K562 (cell line): ENCODE results near the gene GDPD2. TPM values are rescaled to one million over a fixed set of nuclear protein-coding genes. Genes with fewer than 3 reads are reported as not detected.

Source experiments
- BRF1 ChIP-seq: IDR thresholded peaks from 3 replicates; pipeline ENCODE4 v1.6.1; 2011; ENCODE audit warnings: borderline replicate concordance, mild to moderate bottlenecking; ENCODE audit not compliant: insufficient read length; ENCODE audit errors: extremely low read depth
- KLF16 ChIP-seq: IDR thresholded peaks from 2 replicates; pipeline ENCODE4 v1.6.1; 2016; ENCODE audit warnings: antibody characterized with exemption
- MTA2 ChIP-seq: fragments of 450-650 bp; IDR thresholded peaks from 2 replicates; pipeline ENCODE4 v1.6.1; 2016; ENCODE audit warnings: low read depth
- NFXL1 ChIP-seq: fragments of 450-650 bp; formaldehyde crosslinking; IDR thresholded peaks from 2 replicates; pipeline ENCODE4 v1.4.0; 2021; ENCODE audit warnings: mild to moderate bottlenecking
- NR4A1 ChIP-seq, 2 experiments: fragments of 250-450 bp in 1 of 2; fragments of 450-650 bp in 1 of 2; sonication (Bioruptor Pico) in 1 of 2; IDR thresholded peaks; 2 replicates each; pipeline versions ENCODE4 v1.4.0 to v1.6.1; 2016 to 2020; ENCODE audit warnings: mild to moderate bottlenecking in 2 of 2, missing compliant biosample characterization in 1 of 2, missing genetic modification characterization in 1 of 2, moderate library complexity in 1 of 2
- RBM15 ChIP-seq: fragments of 200-400 bp; formaldehyde crosslinking; IDR thresholded peaks from 2 replicates; pipeline ENCODE4 v1.6.1; 2018; ENCODE audit warnings: mild to moderate bottlenecking, low read length, moderate library complexity; ENCODE audit not compliant: insufficient read depth
- RBM39 ChIP-seq: fragments of 200-400 bp; formaldehyde crosslinking; optimal IDR thresholded peaks from 2 replicates; pipeline ENCODE3; 2018; ENCODE audit warnings: low read depth, low read length
- SMARCA5 ChIP-seq: fragments of 450-650 bp; IDR thresholded peaks from 2 replicates; pipeline ENCODE4 v1.6.1; 2016
- SNRNP70 ChIP-seq: fragments of 200-400 bp; formaldehyde crosslinking; optimal IDR thresholded peaks from 2 replicates; pipeline ENCODE3; 2017; ENCODE audit warnings: low read depth, low read length
- ZNF41 ChIP-seq: fragments of 250-450 bp; sonication (Bioruptor Pico); conservative IDR thresholded peaks from 2 replicates; pipeline ENCODE4 v1.4.0; 2020; ENCODE audit warnings: mild to moderate bottlenecking
- ZNF830 ChIP-seq: fragments of 250-450 bp; sonication (Bioruptor Pico); IDR thresholded peaks from 2 replicates; pipeline ENCODE4 v1.5.0; 2021; ENCODE audit warnings: mild to moderate bottlenecking
- polyA plus RNA-seq, 8 experiments: library from polyadenylated mRNA; depleted of rRNA in 4 of 8; stranded (reverse) in 5 of 8; unstranded in 3 of 8; fragments of >200 nt; fragmentation: Nextera tagmentation in 2 of 8; fragmentation: Illumina TruSeq in 1 of 8; extraction: Ambion mirVana in 2 of 8; extraction: Trizol in 1 of 8; gene quantifications; 2 replicates each; pipeline versions ENCODE4 v1.2.1 to v1.2.3, GENCODE V29; 2011 to 2014; ENCODE audit warnings: inconsistent platforms in 1 of 8, missing spikeins in 1 of 8
- total RNA-seq, 7 experiments: library from RNA; depleted of rRNA in 6 of 7; stranded (reverse); fragments of >200 nt in 6 of 7; fragmentation: Illumina TruSeq in 2 of 7; extraction: Trizol in 2 of 7; gene quantifications; 2 replicates each; pipeline versions ENCODE4 v1.2.1 to v1.2.3, GENCODE V29; 2011 to 2021; ENCODE audit warnings: low replicate concordance in 1 of 7
- TF ChIP-seq, protein P1 (sequence below), 2 experiments: fragments of 450-650 bp in 1 of 2; sonication (generic) in 1 of 2; formaldehyde crosslinking in 1 of 2; IDR thresholded peaks; 2 replicates each; pipeline versions ENCODE4 v1.7.1 to v1.9.0; 2016 to 2022; ENCODE audit warnings: inconsistent platforms in 1 of 2, mild to moderate bottlenecking in 1 of 2, missing genetic modification reagents in 1 of 2
- TF ChIP-seq, protein P2 (sequence below): sonication (generic); formaldehyde crosslinking; IDR thresholded peaks from 2 replicates; pipeline ENCODE4 v1.8.0; 2022; ENCODE audit warnings: mild to moderate bottlenecking, low read depth, missing genetic modification reagents
- TF ChIP-seq, protein P3 (sequence below): sonication (generic); formaldehyde crosslinking; IDR thresholded peaks from 2 replicates; pipeline ENCODE4 v1.8.0; 2022; ENCODE audit warnings: missing genetic modification reagents, mild to moderate bottlenecking, borderline replicate concordance
- TF ChIP-seq, protein P4 (sequence below): sonication (generic); formaldehyde crosslinking; IDR thresholded peaks from 2 replicates; pipeline ENCODE4 v1.8.0; 2022; ENCODE audit warnings: missing genetic modification reagents, mild to moderate bottlenecking, borderline replicate concordance

Gene GDPD2
- total and polyA plus RNA-seq, 9 of the 15 experiments (the other 6 are each of a cell fraction or from before 2014, with no cell fraction given) = not detected

DNA sequence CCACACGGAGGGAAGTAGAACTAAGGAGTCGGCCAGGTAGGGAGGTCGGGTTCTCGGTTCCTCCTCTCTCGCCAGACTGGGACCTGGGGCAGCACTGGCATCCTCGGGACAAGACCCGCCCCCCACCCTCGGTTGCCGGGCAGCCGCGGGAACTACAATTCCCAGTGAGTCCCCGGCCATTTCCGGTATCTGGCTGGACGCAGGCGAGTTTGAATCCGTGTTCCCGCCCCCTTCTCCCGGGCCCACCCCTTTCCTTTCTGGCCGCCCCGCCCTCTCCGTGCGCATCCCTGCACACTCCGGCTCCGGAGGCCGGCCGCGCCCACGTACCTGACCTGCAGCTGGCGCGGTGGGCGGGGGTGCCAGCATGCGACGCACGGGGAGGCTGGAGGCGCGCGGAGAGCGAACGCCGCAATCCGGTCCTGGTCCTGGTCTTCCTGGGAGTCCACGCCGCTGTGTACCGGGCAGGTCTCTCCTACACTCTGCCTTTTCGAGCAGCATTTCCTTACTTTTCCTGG is 11.3 kb downstream of the GDPD2 start (continued):
- TF ChIP-seq RBM39 = no peak
- TF ChIP-seq, protein P1, sequence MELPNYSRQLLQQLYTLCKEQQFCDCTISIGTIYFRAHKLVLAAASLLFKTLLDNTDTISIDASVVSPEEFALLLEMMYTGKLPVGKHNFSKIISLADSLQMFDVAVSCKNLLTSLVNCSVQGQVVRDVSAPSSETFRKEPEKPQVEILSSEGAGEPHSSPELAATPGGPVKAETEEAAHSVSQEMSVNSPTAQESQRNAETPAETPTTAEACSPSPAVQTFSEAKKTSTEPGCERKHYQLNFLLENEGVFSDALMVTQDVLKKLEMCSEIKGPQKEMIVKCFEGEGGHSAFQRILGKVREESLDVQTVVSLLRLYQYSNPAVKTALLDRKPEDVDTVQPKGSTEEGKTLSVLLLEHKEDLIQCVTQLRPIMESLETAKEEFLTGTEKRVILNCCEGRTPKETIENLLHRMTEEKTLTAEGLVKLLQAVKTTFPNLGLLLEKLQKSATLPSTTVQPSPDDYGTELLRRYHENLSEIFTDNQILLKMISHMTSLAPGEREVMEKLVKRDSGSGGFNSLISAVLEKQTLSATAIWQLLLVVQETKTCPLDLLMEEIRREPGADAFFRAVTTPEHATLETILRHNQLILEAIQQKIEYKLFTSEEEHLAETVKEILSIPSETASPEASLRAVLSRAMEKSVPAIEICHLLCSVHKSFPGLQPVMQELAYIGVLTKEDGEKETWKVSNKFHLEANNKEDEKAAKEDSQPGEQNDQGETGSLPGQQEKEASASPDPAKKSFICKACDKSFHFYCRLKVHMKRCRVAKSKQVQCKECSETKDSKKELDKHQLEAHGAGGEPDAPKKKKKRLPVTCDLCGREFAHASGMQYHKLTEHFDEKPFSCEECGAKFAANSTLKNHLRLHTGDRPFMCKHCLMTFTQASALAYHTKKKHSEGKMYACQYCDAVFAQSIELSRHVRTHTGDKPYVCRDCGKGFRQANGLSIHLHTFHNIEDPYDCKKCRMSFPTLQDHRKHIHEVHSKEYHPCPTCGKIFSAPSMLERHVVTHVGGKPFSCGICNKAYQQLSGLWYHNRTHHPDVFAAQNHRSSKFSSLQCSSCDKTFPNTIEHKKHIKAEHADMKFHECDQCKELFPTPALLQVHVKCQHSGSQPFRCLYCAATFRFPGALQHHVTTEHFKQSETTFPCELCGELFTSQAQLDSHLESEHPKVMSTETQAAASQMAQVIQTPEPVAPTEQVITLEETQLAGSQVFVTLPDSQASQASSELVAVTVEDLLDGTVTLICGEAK (IDR thresholded peaks at IDR 0.05) = peak; percentile 81
- TF ChIP-seq, protein P1 (CRISPR knock-in tag; IDR thresholded peaks at IDR 0.05) = no peak
- no peak for TF ChIP-seq ZNF830 (CRISPR knock-in tag)
- no peak for TF ChIP-seq RBM15
- TF ChIP-seq NR4A1 (CRISPR knock-in tag; IDR thresholded peaks at IDR 0.05) = no peak
- TF ChIP-seq NR4A1 (tag; IDR thresholded peaks at IDR 0.05) = no peak
- no peak for TF ChIP-seq BRF1
- TF ChIP-seq KLF16 = no peak
- no peak for TF ChIP-seq SNRNP70
- no peak for TF ChIP-seq MTA2
- TF ChIP-seq, protein P2, sequence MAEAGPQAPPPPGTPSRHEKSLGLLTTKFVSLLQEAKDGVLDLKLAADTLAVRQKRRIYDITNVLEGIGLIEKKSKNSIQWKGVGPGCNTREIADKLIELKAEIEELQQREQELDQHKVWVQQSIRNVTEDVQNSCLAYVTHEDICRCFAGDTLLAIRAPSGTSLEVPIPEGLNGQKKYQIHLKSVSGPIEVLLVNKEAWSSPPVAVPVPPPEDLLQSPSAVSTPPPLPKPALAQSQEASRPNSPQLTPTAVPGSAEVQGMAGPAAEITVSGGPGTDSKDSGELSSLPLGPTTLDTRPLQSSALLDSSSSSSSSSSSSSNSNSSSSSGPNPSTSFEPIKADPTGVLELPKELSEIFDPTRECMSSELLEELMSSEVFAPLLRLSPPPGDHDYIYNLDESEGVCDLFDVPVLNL (CRISPR knock-in tag) = no peak
- TF ChIP-seq, protein P3, sequence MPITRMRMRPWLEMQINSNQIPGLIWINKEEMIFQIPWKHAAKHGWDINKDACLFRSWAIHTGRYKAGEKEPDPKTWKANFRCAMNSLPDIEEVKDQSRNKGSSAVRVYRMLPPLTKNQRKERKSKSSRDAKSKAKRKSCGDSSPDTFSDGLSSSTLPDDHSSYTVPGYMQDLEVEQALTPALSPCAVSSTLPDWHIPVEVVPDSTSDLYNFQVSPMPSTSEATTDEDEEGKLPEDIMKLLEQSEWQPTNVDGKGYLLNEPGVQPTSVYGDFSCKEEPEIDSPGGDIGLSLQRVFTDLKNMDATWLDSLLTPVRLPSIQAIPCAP = no peak
- no peak for TF ChIP-seq ZNF41
- TF ChIP-seq NFXL1 (CRISPR knock-in tag) = no peak
- TF ChIP-seq, protein P4, sequence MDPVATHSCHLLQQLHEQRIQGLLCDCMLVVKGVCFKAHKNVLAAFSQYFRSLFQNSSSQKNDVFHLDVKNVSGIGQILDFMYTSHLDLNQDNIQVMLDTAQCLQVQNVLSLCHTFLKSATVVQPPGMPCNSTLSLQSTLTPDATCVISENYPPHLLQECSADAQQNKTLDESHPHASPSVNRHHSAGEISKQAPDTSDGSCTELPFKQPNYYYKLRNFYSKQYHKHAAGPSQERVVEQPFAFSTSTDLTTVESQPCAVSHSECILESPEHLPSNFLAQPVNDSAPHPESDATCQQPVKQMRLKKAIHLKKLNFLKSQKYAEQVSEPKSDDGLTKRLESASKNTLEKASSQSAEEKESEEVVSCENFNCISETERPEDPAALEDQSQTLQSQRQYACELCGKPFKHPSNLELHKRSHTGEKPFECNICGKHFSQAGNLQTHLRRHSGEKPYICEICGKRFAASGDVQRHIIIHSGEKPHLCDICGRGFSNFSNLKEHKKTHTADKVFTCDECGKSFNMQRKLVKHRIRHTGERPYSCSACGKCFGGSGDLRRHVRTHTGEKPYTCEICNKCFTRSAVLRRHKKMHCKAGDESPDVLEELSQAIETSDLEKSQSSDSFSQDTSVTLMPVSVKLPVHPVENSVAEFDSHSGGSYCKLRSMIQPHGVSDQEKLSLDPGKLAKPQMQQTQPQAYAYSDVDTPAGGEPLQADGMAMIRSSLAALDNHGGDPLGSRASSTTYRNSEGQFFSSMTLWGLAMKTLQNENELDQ = no peak
- TF ChIP-seq SMARCA5 = no peak
